PFSK-1 (cell line): ENCODE data around the gene FERMT1.

Experiments used
- POLR2AphosphoS5 ChIP-seq: IDR thresholded peaks from 2 replicates; pipeline ENCODE4 v1.6.1; 2012; ENCODE audit warnings: low read depth, mild to moderate bottlenecking, control low read depth, low read length, moderate library complexity
- TF ChIP-seq, protein P1 (sequence below), 2 experiments: IDR thresholded peaks; 2 replicates each; pipeline versions ENCODE4 v1.6.1 to v1.8.0; 2011 to 2012; ENCODE audit warnings: low read depth in 2 of 2, low read length in 2 of 2, control low read depth in 1 of 2, inconsistent platforms in 1 of 2, mild to moderate bottlenecking in 1 of 2, moderate library complexity in 1 of 2; ENCODE audit not compliant: insufficient read depth in 1 of 2

DNA sequence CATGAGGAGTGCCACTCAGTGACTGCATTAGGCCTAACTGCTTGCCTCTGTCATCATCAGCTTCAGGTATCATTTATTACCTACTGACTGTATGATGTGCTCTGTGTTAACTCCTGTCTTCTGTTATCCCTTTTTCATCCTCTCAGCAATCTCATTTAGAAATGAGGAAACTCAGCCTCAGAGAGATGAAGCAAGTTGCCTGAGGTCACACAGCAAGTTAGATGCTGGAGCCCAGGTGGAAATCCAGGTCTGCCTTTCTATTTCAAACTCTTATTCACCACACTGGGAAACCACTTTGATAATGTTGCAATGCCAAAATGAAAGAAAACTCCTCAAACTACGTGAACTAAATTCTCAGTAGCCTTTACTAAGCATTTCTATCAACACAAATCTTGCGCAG, 1.3 kb downstream of the FERMT1 start:
- no peak for TF ChIP-seq POLR2AphosphoS5
- TF ChIP-seq, protein P1, sequence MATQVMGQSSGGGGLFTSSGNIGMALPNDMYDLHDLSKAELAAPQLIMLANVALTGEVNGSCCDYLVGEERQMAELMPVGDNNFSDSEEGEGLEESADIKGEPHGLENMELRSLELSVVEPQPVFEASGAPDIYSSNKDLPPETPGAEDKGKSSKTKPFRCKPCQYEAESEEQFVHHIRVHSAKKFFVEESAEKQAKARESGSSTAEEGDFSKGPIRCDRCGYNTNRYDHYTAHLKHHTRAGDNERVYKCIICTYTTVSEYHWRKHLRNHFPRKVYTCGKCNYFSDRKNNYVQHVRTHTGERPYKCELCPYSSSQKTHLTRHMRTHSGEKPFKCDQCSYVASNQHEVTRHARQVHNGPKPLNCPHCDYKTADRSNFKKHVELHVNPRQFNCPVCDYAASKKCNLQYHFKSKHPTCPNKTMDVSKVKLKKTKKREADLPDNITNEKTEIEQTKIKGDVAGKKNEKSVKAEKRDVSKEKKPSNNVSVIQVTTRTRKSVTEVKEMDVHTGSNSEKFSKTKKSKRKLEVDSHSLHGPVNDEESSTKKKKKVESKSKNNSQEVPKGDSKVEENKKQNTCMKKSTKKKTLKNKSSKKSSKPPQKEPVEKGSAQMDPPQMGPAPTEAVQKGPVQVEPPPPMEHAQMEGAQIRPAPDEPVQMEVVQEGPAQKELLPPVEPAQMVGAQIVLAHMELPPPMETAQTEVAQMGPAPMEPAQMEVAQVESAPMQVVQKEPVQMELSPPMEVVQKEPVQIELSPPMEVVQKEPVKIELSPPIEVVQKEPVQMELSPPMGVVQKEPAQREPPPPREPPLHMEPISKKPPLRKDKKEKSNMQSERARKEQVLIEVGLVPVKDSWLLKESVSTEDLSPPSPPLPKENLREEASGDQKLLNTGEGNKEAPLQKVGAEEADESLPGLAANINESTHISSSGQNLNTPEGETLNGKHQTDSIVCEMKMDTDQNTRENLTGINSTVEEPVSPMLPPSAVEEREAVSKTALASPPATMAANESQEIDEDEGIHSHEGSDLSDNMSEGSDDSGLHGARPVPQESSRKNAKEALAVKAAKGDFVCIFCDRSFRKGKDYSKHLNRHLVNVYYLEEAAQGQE (IDR thresholded peaks at IDR 0.05; ENCODE audit: insufficient read depth in 1 of 2, low read depth in 2 of 2, low read length in 2 of 2), result no peak
